GM18499 (cell line): ENCODE measurements around the gene POU2AF3.
"Not testable (repeated sequence)": the region's sequence is repeated elsewhere in the genome, so short reads cannot be mapped to it uniquely, and the experiment has no call there.

ENCODE experiments used
- ATAC-seq: cut with Tn5 transposase; IDR thresholded peaks from one replicate; pipeline ENCODE4 v1.9.1; 2021; ENCODE audit warnings: moderate number of reproducible peaks; ENCODE audit not compliant: insufficient read depth, unreplicated experiment

POU2AF3 gene, protein sequence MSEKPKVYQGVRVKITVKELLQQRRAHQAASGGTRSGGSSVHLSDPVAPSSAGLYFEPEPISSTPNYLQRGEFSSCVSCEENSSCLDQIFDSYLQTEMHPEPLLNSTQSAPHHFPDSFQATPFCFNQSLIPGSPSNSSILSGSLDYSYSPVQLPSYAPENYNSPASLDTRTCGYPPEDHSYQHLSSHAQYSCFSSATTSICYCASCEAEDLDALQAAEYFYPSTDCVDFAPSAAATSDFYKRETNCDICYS

DNA sequence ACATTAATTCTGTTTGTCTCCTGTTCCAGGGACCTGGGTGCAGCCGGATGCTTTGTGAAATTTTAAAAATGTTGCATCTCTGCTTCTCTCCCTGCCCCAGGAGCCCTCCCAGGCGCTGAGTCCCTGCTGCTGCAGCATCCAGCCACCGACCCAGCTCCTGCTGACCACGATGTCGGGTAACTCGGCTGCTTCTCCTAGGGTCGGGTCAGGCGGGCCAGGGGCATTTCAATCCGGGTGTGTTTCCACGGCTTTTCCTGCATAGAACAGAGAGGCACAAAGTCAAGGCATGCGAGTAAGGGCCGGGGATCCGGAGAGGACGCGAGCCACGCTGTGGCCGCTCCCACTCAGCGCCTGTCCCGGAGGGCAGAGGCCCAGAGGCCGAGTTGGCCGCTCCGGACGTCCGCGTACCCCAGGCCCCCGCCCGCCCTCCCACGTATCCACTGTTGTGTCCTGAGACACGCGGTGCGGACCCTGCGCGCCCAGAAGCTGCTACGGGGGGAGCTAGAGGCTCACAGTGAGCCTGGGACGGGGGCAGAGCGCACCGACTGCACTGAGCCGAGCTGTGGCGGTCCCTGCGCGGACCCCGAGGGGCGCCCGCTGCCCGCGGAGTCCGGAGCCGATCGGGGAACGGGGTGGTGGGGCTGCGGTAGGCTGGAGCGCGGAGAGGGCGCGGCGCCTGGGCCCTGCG lies at the start of gene POU2AF3:
Gene POU2AF3, plus strand, starts transcription at position 134 of the 688 bp plus-strand sequence. Its CDS starts 36 bp downstream, at position 170.
- no peak for ATAC-seq

DNA sequence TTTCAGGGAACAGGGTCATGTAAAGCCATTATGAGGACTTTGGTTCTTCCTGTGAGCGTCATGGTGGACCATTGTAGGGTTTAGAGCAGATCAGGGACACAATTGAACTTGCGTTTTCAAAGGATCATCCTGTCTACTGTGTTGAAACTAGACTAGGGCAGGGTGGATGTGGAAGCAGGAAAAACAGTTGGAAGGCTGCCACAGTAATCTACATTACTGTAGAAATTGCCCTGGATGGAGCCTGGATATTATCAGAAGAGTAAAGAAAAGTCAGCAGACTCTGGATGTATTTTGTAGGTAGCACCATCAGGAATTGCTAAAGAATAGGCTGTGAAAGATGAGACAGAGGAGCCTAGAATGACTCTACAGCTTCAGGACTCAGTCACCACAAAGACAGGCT lies 47.4 kb upstream of the POU2AF3 start:
- ATAC-seq = no peak

DNA sequence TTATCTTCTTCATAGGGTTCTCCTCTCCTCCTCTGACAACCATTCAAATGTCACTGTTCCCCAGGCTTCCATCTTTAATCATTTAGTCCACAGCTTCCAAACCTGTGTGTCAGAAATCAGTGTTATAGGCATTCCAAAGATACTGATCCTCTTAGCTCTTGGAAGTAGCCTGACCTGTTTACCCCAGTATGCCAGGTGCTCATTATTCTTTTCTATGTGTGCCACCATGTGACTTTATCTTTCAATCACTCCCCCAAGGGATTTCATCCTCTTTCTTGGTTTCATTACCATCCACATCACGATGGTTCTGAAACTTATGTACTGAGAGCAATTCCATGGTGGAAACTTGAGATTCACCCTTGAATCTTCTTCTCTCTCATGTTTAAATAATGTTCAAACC lies 45.2 kb upstream of the POU2AF3 start:
- no peak for ATAC-seq

- no peak for ATAC-seq
Observed at GRCh38 chr11:111253630-111254029, 44.7 kb upstream of the POU2AF3 start.

DNA sequence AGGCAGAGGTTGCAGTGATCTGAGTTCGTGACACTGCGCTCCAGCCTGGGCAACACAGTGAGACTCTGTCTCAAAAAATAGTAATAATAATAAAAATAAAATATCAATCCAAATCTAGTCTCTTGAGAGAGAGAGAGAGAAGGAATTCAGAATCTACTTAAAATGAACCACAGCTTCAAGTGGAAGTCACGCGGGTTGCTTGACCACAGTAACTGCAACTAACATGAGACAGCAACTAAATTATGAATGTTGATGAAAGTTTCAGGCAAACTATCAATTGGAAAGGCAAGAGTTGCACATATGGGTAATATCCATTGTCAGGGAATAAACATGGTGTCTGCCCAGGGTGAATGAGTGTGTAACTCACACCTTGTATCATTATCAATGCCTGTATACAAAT lies 40.3 kb upstream of the POU2AF3 start:
- ATAC-seq = no peak

- ATAC-seq = no peak
Observed at GRCh38 chr11:111259896-111260295, 38.5 kb upstream of the POU2AF3 start.

DNA sequence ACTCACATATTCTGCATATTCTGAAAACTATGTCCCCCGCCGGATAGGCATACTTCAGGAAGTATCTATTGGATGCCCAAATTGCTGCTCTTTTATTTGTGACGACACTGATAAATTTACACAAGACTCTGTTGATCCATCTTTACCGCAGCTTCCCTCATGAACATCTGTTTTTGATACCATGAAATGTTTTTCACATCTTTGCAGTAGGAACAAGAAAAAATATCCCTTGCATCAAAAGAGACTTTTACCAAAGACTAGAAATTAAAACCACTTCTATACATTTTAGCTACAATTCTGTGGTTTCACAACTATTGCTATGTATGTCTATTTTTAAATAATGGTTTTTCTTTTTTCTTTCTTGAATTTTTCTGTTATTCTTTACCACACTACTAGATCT lies 37.5 kb upstream of the POU2AF3 start:
- ATAC-seq = no peak

GRCh38 chr11:111264646-111265045 lies 33.7 kb upstream of the POU2AF3 start:
- ATAC-seq = no peak

DNA sequence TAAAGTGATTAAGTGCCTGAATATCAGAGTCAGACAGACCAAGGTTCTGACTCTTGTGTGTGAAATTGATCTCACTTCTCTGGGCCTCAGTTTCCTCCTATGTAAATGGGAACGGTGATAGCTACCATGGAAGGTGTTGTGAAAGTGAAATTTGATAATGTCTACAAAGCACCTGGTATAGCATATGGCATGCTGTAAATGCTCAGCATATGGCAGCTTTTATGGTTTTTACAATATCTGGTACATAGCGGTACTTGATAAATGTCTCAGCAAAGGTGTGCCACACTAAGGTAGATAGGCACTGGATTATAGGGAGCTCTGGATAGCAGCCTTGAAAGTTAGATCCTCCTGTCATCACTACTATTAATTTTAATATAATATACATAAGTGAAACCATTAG lies 32.9 kb upstream of the POU2AF3 start:
- ATAC-seq = no peak

DNA sequence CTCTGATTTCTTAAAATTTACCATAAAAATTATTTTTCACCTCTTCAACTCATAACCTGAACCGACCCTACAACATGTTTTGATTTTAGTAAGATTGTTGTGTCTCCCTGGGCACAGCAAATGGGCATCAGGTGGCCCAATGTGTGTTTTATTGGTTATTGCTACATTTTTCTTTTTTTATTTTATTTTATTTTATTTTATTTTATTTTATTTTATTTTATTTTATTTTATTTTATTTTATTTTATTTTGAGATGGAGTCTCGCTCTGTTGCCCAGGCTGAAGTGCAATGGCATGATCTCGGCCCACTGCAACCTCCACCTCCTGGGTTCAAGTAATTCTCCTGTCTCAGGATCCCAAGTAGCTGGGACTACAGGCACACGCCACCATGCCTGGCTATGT lies 30.0 kb upstream of the POU2AF3 start:
- ATAC-seq = not testable (repeated sequence)

DNA sequence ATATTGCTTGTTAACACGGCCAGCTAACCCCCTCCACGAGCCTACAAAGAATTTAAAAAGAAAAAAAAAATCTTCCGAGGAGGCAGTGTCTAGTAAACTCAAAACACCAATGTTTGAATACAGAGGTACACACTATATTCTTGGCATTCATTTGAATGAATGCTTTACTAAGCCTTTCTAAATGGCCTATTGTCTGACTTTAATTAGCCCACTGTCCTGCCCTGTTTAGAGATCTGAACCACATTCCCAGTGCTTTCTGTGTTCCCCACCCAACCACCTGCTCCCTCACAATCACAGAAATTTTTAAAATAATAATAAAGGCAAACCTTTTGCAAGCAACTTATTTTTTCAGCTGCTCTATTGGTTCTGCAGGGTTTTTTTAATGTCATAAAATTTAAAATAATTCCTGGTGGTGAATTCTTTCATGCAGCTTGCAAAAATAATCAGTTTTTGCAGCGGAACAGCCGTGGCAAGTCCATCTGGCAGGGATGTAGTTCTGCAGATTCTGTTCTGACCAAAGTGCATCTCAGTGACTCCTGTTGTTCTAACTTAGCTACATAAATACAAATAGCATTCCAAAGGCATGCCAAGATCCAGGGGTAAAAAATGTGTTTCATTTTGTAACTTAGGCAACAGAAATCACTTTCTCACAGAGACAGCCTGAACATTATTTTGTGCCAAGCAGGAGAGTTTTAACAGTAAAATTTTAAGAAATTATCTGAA lies 29.0 kb upstream of the POU2AF3 start:
- ATAC-seq = no peak

DNA sequence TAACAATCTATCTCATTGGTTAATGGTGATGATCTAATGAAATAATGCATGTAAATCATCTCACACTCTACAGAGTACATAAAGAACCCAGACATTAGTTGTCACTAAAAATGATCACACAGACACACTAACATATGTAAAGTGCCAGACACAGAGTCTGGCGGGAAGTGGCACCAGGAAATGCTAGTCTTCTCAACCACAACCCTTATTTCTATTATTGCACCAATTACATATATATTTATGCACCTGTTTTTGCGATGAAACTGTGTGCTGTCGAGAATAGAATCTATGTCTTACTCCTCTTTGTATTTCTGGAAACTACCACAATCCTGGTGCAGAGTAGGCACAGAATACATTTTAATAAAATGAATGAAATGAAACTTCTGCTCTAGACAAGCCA lies 25.9 kb upstream of the POU2AF3 start:
- no peak for ATAC-seq

GRCh38 chr11:111282562-111283075 lies 15.7 kb upstream of the POU2AF3 start:
- ATAC-seq = no peak

GRCh38 chr11:111283945-111284481 lies 14.3 kb upstream of the POU2AF3 start:
- ATAC-seq = no peak

DNA sequence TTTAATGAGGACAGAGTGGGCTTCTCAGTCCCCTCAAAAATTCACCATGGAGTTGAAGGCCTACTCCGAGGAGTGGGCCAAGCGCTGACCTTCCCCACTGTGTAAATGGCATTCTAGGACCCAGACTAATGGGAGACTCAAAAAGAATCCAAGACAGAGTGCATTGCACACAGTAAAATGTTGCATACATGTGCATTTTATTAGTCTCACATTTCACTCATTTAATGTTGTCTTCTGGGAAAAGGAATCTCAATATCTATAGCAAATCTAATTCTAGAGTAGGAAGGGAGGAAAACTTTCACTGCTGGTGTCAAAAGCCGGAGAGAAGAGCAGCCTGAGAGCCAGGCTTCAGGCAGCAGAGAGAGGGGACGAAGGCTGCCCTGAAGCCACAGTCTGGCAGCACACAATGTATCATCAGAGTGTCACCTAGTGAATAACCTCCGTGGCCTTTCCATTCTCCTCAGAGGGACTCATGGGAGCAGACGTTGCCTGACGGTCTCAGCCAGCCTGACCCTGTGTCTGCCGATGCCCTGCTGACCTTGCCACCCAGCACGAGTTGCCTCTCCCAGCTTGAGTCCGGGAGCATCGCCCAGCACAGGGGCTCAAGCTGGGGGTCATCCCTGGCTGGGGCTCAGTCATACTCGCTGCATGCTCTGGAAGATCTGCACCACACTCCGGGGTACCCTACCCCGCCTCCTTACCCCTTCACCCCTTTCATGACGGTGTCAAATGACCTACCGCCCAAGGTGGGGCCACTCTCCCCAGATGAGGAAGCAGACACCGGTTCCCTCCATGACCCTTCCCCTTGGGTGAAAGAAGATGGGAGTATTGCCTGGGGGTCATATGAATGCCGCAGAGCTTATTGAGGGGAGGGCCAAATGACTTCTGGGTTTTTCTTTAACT lies 12.9 kb upstream of the POU2AF3 start:
- ATAC-seq = no peak

DNA sequence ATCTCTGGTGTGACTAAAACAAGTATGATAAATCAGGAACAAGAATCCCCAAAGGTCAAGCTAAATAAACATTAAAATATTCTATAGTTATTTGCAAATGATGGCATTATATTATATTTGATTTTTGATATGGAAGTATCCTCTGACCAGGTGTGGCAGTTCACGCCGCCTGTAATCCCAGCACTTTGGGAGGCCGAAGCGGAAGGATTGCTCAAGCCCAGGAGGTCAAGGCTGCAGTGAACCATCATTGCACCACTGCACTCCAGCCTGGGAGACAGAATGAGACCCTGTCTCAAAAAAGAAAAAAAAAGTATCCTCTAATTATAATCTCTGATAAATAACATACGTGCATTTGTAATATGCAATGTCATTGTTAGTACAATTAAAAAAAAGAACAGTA lies 6.6 kb upstream of the POU2AF3 start:
- ATAC-seq = no peak

- not testable (repeated sequence) for ATAC-seq
Observed at GRCh38 chr11:111292408-111292807, 5.9 kb upstream of the POU2AF3 start.

GRCh38 chr11:111296196-111296595 lies 2.1 kb upstream of the POU2AF3 start:
- ATAC-seq = no peak

- no peak for ATAC-seq
Observed at GRCh38 chr11:111297696-111298095, 650 bp upstream of the POU2AF3 start.
